OCI-LY3 (cell line): ENCODE data around the gene MYO1E.

Experiments used
- EZH2phosphoT487 ChIP-seq: fragments of 200-600 bp; shearing (Covaris generic); IDR thresholded peaks from 2 replicates; pipeline ENCODE4 v1.6.1; 2018; ENCODE audit warnings: antibody characterized with exemption, mixed run types, low read depth
- TF ChIP-seq, protein P1 (sequence below): fragments of 200-600, 300-600 bp; sonication (generic); IDR thresholded peaks from 2 replicates; pipeline ENCODE4 v1.5.1; 2014; ENCODE audit warnings: antibody characterized with exemption, low read length, low read depth

- TF ChIP-seq, protein P1, sequence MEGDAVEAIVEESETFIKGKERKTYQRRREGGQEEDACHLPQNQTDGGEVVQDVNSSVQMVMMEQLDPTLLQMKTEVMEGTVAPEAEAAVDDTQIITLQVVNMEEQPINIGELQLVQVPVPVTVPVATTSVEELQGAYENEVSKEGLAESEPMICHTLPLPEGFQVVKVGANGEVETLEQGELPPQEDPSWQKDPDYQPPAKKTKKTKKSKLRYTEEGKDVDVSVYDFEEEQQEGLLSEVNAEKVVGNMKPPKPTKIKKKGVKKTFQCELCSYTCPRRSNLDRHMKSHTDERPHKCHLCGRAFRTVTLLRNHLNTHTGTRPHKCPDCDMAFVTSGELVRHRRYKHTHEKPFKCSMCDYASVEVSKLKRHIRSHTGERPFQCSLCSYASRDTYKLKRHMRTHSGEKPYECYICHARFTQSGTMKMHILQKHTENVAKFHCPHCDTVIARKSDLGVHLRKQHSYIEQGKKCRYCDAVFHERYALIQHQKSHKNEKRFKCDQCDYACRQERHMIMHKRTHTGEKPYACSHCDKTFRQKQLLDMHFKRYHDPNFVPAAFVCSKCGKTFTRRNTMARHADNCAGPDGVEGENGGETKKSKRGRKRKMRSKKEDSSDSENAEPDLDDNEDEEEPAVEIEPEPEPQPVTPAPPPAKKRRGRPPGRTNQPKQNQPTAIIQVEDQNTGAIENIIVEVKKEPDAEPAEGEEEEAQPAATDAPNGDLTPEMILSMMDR, result no peak
- no peak for TF ChIP-seq EZH2phosphoT487
These were observed 257.6 kb downstream of the MYO1E start for GRCh38 chr15:59115047-59115446.
